NCI-H510A treated with DMSO at 0.1 percent for 48 hours (cell line): ENCODE measurements around the gene TNFSF12.

Experiments used
- DNase-seq: peaks from one replicate; lab custom pipeline; 2025; lab: John Stamatoyannopoulos, UW

TNFSF12 gene

DNA sequence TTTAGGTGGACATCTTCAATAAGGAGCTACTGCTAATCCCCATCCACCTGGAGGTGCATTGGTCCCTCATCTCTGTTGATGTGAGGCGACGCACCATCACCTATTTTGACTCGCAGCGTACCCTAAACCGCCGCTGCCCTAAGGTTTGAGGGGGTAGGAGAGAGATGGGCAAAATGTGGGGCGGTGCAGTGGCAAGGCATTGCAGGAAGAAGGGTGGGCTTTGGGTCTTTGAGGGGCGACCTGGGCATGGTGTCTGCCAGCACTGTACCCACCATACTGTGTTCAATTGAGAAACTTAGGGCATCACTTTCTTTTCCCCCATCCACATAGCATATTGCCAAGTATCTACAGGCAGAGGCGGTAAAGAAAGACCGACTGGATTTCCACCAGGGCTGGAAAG, 21.5 kb downstream of the TNFSF12 start:
- no peak for DNase-seq

DNA sequence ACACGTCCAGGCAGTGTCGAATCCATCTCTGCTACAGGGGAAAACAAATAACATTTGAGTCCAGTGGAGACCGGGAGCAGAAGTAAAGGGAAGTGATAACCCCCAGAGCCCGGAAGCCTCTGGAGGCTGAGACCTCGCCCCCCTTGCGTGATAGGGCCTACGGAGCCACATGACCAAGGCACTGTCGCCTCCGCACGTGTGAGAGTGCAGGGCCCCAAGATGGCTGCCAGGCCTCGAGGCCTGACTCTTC, 23.4 kb downstream of the TNFSF12 start:
- DNase-seq, result no peak

DNA sequence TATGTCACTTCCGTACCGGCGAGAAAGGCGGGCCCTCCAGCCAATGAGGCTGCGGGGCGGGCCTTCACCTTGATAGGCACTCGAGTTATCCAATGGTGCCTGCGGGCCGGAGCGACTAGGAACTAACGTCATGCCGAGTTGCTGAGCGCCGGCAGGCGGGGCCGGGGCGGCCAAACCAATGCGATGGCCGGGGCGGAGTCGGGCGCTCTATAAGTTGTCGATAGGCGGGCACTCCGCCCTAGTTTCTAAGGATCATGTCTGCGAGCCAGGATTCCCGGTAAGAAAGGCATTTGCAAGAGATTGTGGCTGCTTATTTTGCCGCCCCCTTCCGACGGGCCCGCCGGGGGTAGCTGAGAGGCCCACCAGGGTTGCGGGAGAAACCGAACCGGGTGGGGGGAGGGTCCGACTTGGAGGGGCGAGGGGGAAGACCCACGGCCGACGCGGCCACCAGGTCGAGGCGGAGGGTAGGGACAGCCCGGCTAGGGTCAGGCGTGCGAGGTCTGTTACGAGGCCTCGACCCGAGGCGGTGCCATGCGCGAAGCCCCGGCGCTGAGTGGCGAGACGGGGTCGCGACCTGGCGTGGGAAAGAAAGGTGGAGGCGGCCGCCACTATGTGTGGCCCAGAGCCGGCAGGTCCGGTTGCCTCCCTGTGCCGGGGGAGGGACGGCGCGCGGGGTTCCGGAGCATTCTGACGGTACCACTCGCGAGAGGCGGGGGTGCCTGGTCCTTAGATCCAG, 23.9 kb downstream of the TNFSF12 start:
- peak; percentile 99 for DNase-seq

DNA sequence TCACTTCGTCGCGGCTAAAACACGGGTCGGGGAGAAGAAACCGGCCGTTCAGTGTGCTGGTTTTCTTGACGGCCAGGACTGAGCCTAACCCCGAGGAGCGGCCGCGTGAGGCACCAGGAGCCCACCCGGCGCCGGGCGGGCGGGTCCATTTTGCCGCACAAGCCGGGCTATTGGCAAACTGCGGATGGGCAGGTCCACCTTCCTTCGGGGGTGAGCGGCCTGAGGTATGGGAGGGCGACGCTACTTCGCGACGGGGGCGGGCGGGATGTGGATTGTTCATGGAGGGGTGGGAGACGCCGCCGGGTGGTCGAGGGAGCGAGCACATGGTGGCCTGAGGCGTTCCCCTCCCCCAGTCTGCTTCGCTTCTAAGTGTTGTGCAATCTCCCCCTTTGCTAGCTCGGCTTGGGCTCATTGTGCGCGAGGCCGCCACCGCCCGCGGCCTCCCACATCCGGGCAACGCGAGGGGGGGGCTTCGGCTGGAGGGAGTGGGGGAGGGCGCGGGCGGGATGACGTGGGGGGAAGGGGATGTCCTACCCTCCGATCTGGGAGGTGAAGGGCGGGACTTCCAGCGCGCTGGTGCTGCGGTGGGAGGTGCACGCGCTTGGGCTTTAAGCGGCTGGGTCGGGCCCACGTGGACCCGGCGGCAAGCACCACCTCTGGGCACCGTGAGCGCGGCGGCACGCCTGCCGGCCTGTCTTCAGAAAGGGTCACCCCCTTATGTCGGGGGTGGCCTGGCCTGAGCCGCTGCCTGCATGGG, 24.6 kb downstream of the TNFSF12 start:
- DNase-seq, result peak; percentile 60

DNA sequence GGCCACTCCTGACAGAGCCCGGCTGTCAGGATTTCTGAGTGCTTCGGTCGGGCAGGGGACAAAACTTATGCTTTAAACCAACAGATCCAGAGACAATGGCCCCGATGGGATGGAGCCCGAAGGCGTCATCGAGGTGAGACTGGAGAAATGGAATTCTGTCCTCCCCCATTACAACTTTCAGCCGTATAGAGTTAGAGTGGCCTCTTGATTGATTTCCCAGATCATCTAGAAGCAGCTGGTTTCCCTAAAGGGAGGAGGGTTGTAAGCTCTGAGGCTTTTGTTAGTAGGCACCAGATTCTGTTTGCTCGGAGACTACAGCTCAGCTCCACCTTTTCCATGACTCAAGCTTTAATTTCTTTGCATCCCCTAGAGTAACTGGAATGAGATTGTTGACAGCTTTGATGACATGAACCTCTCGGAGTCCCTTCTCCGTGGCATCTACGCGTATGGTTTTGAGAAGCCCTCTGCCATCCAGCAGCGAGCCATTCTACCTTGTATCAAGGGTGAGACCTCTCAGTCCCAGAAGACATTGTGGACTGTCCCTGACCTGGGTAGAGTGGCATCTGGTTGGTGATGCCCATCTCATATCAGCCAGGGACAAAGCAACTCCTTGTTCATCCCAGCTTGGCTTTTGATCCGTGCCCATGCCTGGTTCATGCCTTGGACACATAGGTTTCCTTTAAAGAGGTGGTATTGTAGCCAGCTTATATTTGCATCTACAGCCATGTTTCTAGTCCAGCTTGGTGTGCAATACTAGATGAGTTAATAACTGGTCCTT, 25.5 kb downstream of the TNFSF12 start:
- no peak for DNase-seq

DNA sequence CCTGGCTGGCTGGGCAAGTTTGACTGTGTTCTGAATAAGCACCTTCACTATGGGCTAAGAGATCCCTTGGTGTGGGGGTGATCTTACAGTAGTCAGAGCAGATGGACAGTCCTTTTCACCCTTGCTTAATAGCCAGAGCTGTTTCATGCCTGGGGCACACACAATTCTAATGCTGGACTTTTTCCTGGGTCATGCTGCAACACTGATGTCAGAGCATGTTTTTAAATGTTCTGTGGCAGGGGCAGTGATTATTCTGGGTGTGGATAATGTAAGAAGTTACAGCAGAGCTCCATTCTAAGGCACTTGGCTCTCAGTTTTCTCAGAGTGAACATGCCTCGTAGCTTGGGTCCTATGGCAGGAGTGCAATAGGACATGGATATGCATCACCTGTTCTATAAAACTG, 26.6 kb downstream of the TNFSF12 start:
- DNase-seq, result no peak

DNA sequence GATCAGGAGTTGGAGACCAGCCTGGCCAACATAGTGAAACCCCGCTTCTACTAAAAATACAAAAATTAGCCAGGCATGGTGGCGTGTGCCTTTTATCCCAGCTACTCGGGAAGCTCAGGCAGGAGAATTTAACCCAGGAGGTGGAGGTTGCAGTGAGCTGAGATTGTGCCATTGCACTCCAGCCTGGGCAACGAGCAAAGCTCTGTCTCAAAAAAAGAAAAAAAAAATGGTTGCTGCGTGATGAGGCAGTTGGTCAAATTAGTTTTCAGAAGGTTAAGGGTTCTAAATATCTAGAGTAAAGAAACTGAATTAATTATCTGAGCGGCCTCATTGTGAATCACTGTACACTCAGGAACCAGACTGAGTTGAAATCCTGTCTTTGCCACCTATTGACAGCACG, 27.1 kb downstream of the TNFSF12 start:
- DNase-seq, result no peak

DNA sequence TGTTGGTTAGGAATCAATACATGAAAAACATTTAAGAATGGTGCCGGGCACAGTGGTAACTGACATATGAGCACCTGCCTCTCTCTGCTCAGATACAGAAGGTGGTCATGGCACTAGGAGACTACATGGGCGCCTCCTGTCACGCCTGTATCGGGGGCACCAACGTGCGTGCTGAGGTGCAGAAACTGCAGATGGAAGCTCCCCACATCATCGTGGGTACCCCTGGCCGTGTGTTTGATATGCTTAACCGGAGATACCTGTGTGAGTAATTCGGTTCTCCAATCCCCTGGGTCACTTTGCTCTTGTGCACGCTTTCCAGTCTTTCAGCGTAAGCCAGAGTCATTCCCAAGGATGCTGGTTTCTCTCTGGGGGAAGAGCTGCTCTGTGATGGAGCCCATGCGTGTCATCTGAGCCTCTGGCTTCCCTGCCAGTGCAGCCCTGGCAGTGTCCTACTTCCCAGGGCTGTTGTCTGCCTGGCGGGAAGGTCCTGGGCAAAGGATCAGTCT, 27.6 kb downstream of the TNFSF12 start:
- DNase-seq, result no peak

DNA sequence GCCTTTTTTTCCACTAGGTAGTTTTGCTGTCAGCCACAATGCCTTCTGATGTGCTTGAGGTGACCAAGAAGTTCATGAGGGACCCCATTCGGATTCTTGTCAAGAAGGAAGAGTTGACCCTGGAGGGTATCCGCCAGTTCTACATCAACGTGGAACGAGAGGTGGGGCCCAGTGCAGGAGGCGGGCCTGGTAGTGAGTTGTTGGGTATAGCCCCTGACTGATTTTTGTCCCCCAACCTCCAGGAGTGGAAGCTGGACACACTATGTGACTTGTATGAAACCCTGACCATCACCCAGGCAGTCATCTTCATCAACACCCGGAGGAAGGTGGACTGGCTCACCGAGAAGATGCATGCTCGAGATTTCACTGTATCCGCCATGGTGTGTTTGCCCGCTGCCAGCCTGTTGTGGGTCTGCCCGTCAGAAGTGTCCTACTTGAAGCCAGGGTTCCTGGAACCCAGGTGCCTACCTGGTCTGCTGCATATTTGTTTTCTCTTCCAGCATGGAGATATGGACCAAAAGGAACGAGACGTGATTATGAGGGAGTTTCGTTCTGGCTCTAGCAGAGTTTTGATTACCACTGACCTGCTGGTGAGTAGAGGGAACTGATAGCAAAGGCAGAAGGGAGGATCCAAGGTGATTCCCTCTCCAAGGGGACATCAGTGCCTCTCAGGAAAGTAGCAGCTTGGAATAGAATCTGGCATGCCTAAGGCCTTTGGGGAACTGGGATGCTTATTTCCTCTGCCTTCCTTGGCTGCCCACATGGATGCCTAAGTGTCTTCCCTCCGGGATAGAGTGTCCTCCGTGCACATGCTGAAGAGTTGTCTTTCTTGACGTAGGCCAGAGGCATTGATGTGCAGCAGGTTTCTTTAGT, 28.7 kb downstream of the TNFSF12 start:
- DNase-seq, result no peak

DNA sequence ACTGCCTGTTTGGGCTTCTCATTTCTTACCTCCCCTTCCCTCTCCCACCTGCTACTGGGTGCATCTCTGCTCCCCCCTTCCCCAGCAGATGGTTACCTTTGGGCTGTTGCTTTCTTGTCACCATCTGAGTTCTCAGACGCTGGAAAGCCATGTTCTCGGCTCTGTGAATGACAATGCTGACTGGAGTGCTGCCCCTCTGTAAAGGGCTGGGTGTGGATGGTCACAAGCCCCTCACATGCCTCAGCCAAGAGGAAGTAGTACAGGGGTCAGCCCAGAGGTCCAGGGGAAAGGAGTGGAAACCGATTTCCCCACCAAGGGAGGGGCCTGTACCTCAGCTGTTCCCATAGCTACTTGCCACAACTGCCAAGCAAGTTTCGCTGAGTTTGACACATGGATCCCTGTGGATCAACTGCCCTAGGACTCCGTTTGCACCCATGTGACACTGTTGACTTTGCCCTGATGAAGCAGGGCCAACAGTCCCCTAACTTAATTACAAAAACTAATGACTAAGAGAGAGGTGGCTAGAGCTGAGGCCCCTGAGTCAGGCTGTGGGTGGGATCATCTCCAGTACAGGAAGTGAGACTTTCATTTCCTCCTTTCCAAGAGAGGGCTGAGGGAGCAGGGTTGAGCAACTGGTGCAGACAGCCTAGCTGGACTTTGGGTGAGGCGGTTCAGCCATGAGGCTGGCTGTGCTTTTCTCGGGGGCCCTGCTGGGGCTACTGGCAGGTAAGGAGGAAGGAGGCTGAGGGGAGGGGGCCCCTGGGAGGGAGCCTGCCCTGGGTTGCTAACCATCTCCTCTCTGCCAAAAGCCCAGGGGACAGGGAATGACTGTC, 30.4 kb downstream of the TNFSF12 start, which contains the start of gene CD68:
CD68 (plus strand) TSS at position 638 of the 833 bp plus-strand sequence; CDS start at position 678, 40 bp downstream.
- peak; percentile 34 for DNase-seq

DNA sequence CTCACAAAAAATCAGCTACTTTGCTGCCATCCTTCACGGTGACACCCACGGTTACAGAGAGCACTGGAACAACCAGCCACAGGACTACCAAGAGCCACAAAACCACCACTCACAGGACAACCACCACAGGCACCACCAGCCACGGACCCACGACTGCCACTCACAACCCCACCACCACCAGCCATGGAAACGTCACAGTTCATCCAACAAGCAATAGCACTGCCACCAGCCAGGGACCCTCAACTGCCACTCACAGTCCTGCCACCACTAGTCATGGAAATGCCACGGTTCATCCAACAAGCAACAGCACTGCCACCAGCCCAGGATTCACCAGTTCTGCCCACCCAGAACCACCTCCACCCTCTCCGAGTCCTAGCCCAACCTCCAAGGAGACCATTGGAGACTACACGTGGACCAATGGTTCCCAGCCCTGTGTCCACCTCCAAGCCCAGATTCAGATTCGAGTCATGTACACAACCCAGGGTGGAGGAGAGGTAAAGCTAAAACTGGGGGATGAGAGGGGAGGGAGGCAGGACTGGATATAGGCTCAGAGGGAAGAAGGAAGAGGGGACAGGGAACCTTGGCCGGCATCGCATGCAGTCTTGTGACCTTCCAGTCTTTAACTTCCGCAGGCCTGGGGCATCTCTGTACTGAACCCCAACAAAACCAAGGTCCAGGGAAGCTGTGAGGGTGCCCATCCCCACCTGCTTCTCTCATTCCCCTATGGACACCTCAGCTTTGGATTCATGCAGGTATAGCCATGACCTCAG, 31.2 kb downstream of the TNFSF12 start:
- DNase-seq, result no peak

DNA sequence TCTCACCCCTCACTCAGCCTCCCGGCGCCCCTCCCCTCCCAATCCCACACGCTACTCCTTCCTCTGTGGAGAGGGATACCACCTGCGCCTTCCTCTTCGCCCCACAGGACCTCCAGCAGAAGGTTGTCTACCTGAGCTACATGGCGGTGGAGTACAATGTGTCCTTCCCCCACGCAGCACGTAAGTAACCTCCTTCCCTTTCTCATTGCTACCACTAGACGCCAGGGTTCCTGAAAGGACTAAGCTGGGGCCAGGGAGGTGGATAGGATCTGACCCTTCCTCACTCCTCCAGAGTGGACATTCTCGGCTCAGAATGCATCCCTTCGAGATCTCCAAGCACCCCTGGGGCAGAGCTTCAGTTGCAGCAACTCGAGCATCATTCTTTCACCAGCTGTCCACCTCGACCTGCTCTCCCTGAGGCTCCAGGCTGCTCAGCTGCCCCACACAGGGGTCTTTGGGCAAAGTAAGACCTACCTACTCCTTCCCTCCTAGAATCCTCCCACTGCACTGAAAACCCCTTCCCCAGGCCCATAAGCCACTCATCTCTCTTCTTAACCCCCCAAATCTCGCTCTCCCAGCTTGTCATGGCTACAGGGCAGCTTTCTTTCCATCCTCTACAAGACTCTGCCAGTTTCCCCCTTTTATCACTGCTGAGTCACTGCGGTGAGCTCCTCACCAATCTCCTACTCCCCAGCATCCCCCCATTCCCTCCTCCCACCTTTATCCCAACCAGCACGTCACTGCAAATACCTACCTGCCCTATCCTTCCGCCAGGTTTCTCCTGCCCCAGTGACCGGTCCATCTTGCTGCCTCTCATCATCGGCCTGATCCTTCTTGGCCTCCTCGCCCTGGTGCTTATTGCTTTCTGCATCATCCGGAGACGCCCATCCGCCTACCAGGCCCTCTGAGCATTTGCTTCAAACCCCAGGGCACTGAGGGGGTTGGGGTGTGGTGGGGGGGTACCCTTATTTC, 32.0 kb downstream of the TNFSF12 start:
- no peak for DNase-seq

DNA sequence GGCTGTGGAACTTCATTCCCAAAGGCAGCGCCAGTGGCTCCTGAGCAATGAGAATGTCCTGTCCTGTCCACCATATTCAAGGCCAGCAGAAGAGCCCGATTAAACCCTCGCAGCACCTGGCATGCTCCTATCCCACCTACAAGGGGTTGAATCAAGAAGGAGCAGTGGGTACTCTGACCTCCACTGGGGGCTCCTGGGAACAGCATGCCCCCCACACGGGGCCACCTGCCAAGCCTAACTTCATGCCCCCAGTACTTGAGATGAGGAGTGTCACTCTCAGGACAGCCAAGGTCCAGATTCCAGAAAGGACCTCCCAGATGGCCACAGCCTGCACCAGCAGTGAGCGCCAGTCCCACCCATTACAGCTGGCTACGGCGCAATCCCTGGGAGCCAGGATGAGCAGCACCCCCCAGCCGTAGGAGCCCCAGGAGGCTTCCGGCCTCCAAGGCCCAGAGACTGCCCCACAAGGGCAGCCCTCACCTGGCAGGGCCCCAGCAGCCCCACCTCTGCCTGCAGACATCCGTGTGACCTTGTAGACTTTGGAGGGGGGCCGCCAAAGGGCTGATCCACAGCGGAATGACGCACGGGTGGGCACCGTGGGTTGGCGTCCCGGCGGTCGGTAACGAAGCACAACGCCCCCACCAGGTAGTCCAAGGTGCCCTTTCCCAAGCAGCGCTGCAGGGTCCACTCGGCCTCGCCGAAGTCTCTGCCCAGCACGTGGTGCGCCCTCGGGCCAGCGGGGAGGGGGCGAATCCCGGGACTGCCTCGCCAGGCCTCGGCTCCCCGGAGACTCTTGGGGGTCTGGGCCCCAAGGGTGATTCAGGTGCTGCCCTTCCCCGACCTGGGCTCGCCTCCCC, 33.8 kb downstream of the TNFSF12 start:
- DNase-seq, result no peak

DNA sequence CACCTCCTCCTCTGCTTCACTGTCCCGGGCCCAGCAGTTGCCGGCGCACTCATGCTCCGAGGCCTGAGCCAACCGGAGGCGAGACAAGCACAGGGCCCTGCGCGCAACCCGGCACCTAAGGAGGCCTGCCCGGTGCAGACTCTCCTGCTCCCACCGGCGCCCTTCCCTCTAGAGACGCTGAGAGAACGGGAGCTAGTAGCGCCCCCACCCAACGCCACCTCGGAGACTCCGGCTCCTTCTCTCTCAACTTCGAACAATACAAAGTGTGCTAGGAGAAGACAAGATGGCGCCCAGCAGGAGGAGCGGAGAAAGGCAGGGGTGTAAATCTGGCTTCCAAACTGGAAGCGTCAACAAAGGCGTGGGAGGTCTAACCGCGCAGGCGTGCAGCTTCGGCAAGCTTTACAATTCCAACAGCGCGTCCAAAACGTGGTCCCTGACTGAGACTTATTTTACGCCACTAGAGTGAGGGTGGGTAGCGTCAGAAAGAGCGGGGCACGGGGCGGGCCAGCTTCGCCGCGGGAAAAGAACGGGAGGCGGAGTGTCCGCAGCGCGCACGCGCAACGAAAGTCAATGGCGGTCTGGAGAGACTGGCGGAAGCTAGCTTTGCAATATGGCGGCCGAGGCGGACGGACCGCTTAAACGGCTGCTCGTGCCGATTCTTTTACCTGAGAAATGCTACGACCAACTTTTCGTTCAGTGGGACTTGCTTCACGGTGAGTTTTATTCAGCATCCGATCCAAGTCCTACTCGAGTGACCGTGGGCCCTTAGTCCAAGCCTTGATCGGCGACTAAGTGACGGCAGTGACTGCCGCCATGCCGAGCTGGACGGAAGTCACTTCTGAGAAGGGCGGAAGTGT, 34.6 kb downstream of the TNFSF12 start, which contains the start of gene MPDU1:
MPDU1 (plus strand) TSS at position 600 of the 857 bp plus-strand sequence; CDS start at position 611, 11 bp downstream.
- peak; percentile 98 for DNase-seq

DNA sequence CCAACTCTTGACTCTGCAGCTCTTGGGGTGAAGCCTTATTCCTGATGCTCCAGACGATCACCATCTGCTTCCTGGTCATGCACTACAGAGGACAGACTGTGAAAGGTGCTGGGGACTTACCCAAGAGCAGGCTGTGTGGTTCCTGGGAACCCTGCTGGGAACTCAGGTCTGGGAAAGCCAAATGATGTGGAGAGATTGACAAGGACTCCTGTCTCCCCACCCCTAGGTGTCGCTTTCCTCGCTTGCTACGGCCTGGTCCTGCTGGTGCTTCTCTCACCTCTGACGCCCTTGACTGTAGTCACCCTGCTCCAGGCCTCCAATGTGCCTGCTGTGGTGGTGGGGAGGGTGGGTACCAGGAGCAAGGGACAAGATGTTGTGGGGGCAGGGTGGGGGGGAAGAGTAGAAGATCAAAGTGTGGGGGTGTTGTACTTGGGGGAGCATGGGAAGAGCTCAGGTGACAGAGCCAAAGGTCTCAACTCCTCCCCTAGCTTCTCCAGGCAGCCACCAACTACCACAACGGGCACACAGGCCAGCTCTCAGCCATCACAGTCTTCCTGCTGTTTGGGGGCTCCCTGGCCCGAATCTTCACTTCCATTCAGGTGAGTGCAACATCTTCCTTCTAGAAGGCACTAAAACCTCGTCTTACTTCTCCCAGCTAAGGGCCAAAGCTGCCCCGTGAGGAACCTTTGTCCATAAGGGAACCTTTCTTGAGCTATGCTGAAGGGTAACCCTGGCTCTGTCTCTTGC, 38.0 kb downstream of the TNFSF12 start:
- peak; percentile 52 for DNase-seq
